G401.6 (cell line): ENCODE measurements around the gene CYP4F11.
"Not testable (repeated sequence)": the region's sequence is repeated elsewhere in the genome, so short reads cannot be mapped to it uniquely, and the experiment has no call there.

Source experiments
- FAIRE-seq: peaks from 2 replicates; lab custom pipeline; 2012; peaks lifted over from hg19 to GRCh38; lab: Jason Lieb, UNC

The CYP4F11 gene

GRCh38 chr19:15874821-15875474 lies 59.4 kb downstream of the CYP4F11 start:
- no peak for FAIRE-seq

- FAIRE-seq: not testable (repeated sequence)
These were observed 60.6 kb downstream of the CYP4F11 start for GRCh38 chr19:15873771-15874170.

- FAIRE-seq: no peak
These were observed 62.8 kb downstream of the CYP4F11 start for GRCh38 chr19:15871570-15871969.

- FAIRE-seq: no peak
These were observed 64.5 kb downstream of the CYP4F11 start for GRCh38 chr19:15869873-15870272.

- peak; percentile 79 for FAIRE-seq
These were observed 65.2 kb downstream of the CYP4F11 start for GRCh38 chr19:15869109-15869555.

GRCh38 chr19:15866636-15867035 lies 67.7 kb downstream of the CYP4F11 start:
- no peak for FAIRE-seq

- no peak for FAIRE-seq
These were observed 69.5 kb downstream of the CYP4F11 start for GRCh38 chr19:15864824-15865223.

- peak; percentile 58 for FAIRE-seq
These were observed 71.1 kb downstream of the CYP4F11 start for GRCh38 chr19:15863272-15863671.

GRCh38 chr19:15862444-15862843 lies 71.9 kb downstream of the CYP4F11 start:
- FAIRE-seq: no peak
